Subcutaneous adipose tissue (tissue), 4 donors: Measurements from ENCODE around the gene MAGI3. TPM values are rescaled to one million over a fixed set of nuclear protein-coding genes. Genes with fewer than 3 reads are reported as not detected.

ENCODE experiments used
- total RNA-seq, 4 donors: library from RNA; depleted of rRNA; stranded (reverse); fragments of >200 nt; gene quantifications; one replicate each; pipeline ENCODE4 v1.1.0, GENCODE V29; 2016
- TF ChIP-seq, protein P1 (sequence below): fragments of 450-650 bp; IDR thresholded peaks from one replicate; pipeline ENCODE4 v1.5.1; 2016; ENCODE audit warnings: low read depth, mild to moderate bottlenecking, control low read depth, antibody characterized with exemption, moderate library complexity

MAGI3 gene
- total RNA-seq, 4 donors from 2014 or later, result 11.6 to 19.4 (median 15.7) TPM

DNA sequence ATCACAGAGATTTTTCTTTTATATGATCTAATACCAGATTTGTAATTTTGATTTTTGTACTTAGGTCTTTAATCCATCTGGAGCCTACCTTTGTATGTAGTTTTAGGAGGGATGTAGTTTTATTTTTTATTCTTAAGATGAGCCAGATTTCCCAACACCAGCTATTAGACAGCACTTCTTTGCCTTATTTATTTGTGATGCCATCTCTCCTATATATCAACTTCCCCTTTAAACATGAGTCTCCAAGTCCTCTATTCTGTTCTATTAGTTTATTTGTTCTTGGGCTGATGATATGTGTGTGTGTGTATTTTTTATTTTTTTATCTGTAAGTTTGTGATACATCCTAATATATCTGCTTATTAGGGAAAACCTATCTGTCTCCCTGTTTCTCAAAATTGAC is 274.8 kb downstream of the MAGI3 start:
- TF ChIP-seq, protein P1, sequence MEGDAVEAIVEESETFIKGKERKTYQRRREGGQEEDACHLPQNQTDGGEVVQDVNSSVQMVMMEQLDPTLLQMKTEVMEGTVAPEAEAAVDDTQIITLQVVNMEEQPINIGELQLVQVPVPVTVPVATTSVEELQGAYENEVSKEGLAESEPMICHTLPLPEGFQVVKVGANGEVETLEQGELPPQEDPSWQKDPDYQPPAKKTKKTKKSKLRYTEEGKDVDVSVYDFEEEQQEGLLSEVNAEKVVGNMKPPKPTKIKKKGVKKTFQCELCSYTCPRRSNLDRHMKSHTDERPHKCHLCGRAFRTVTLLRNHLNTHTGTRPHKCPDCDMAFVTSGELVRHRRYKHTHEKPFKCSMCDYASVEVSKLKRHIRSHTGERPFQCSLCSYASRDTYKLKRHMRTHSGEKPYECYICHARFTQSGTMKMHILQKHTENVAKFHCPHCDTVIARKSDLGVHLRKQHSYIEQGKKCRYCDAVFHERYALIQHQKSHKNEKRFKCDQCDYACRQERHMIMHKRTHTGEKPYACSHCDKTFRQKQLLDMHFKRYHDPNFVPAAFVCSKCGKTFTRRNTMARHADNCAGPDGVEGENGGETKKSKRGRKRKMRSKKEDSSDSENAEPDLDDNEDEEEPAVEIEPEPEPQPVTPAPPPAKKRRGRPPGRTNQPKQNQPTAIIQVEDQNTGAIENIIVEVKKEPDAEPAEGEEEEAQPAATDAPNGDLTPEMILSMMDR, result no peak

DNA sequence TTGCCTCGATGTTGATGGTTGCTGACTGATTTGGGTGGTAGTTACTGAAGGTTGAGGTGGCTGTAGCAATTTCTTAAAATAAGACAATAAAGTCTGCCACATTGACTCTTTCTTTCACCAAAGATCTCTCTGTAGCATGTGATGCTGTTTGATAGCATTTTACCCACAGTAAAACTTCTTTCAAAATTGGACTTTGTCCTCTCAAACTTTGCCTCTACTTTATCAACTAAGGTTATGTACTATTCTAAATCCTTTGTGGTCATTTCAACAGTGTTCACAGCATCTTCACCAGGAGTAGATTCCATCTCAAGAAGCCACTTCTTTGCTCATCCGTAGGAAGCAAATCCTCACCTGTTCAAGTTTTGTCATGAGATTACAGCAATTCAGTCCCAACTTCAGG is 275.8 kb downstream of the MAGI3 start:
- TF ChIP-seq, protein P1, result no peak

DNA sequence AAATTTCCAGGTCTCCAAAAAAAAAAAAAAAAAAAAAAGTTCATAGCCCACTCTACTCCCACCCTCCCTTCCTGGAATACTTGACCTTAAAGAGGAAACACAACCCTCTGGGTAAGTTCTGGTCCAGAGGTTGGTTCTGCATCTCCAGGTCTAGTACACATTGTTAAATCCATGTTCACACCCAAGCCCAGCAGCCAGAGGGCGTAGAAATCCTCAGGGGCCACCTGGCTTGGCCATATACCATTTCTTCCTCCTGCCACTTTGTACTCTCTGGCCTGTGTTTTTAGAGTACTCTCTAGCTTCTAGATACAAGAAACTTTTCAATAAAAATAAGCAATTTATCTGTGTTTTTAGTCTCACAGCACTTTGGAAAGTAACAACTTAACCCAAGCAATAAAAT is 279.7 kb downstream of the MAGI3 start:
- TF ChIP-seq, protein P1, result no peak

DNA sequence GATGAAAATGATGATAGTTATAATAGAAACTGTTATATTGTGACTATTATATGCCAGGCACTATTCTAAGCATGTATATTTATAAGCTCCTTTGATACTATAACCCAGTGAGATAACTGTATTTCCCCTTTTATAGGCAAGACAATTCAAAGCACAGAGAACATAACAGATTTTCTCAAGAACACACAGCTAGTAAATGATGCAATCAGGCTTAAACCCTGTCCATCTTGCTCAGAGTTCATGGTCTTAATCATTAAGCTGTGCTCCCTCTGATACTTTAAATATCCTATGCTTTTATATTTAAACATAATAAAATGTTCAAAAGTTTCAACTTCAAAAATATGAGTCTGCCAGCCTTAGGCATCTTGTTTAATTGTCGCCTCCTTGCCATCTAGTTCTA is 280.3 kb downstream of the MAGI3 start:
- TF ChIP-seq, protein P1, result no peak

DNA sequence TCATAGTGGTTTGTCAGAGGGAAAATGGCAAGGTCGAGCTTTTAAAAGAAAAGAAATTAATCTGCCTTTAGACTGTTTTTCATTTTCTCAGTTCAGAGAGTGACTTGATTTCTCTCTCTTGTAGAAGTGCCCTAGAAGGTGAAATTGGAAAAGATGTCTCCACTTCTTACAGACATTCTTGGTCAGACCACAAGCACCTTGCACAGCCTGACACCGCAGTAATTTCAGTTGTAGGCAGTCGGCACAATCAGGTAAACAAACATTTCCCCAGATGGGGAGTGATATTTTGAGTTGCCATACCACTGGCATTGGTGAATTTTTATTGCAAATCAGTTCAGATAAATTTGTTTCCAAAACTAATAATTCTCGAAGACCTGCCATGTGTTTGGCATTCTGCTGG is 282.2 kb downstream of the MAGI3 start:
- TF ChIP-seq, protein P1, result no peak

DNA sequence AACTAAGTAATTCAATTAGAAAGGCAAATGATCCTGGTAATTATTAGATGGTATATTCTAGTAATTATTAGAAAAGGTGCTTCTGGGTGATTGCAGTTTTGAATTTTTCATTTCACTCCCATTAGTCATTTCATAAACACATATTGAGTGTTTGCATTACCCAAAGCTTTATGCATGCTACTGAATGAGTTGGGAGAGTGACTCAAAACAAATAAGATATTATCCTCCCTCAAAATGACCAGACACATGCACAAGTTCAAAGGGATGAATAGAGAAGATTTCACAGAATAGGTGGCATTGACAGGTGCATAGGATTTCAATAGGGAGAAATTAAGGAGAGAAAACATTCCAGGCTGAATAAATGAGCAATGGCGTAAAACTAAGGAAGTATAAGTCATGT is 284.3 kb downstream of the MAGI3 start:
- TF ChIP-seq, protein P1, result no peak

DNA sequence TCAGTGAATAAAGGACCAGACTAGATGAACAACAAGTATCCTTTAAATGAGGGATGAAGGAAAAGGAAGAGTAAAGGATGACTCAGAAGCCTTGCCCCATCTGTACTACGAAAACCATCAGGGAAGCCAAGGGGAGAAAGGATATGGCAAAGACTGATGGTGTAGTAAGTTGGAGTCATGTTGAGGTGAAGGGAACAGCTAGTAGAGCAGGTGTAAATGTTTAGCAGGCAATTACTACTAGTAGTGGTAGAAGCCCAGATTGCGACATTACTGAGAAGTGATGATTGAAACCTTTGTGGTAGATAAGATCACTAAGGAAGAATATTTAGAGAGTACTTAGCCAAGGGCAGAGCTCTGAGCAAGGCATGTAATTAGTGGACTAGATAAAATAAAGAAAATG is 285.0 kb downstream of the MAGI3 start:
- TF ChIP-seq, protein P1, result no peak

DNA sequence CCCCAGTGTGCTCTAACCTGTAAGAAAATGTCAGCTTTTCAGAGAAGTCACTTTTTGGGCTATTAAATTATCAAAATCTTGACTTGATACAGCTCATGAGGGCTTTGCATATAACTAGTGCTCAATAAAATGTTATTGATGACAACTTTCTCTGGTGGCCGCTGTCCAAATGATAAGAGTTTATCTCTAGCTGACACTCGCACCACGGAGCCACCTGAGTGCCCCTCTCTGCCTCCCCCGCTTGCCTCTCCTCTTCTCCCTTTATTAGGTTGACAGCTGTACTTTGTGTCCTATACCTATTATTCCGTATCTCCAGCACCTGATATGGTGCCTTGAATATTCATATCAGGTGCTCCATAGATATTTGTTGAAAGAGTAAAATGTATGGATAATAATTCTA is 286.2 kb downstream of the MAGI3 start:
- TF ChIP-seq, protein P1, result no peak
